Retinal pigment epithelial cell (primary cell): ENCODE results near the gene TTC21B.

Experiments
- DNase-seq: peaks from one replicate; pipeline ENCODE4 v3.0.0-alpha.2; 2010; ENCODE audit warnings: low read depth
- H3K4me3 ChIP-seq: 2 replicates; pipeline ENCODE4 v1.5.1; 2011; ENCODE audit warnings: mild to moderate bottlenecking, low read length, control low read depth, moderate library complexity
- TF ChIP-seq, protein P1 (sequence below): conservative IDR thresholded peaks from 2 replicates; pipeline ENCODE4 v1.5.1; 2011; ENCODE audit warnings: low read depth, low read length, control low read depth, inconsistent platforms

Gene TTC21B

DNA sequence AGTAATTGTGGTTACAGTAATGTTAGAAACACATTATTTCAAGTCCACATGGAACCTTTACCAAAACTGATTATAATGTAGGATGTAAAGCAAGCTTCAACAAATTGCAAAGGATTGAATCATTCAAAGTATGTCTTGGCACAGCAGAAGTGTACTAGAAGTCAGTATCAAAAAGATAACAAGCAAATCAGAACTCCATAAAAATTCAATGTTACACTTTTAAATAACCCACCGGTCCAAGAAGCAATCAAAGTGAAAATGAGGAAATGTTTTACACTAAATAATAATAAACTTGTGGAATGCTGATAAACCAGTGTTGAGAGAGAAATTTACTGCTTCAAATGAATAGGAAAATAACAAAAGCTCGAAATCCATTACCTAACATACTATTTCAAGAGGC is 47.7 kb downstream of the TTC21B start:
- TF ChIP-seq, protein P1, sequence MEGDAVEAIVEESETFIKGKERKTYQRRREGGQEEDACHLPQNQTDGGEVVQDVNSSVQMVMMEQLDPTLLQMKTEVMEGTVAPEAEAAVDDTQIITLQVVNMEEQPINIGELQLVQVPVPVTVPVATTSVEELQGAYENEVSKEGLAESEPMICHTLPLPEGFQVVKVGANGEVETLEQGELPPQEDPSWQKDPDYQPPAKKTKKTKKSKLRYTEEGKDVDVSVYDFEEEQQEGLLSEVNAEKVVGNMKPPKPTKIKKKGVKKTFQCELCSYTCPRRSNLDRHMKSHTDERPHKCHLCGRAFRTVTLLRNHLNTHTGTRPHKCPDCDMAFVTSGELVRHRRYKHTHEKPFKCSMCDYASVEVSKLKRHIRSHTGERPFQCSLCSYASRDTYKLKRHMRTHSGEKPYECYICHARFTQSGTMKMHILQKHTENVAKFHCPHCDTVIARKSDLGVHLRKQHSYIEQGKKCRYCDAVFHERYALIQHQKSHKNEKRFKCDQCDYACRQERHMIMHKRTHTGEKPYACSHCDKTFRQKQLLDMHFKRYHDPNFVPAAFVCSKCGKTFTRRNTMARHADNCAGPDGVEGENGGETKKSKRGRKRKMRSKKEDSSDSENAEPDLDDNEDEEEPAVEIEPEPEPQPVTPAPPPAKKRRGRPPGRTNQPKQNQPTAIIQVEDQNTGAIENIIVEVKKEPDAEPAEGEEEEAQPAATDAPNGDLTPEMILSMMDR, result no peak
- H3K4me3 ChIP-seq, result no peak overlapping the region
- DNase-seq, result no peak

DNA sequence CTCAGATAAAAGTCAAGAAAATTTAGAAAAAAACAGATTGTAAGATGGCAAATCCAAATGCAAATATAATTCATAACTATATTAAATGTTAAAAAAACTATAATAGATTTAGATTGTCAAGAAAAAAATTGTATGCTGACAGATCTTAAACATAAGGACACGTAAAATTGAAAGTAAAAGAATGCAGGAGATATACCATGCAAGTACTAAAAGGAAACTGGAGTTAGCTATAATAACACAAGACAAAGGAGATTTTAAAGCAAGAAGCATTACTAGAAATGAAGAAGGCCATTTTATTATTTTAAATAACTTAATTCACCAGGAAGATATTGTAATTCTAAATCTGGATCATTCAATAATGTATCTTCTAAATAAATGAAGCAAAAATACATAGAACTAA is 48.3 kb downstream of the TTC21B start:
- no peak overlapping the region for H3K4me3 ChIP-seq
- TF ChIP-seq, protein P1, result no peak
- DNase-seq, result no peak

DNA sequence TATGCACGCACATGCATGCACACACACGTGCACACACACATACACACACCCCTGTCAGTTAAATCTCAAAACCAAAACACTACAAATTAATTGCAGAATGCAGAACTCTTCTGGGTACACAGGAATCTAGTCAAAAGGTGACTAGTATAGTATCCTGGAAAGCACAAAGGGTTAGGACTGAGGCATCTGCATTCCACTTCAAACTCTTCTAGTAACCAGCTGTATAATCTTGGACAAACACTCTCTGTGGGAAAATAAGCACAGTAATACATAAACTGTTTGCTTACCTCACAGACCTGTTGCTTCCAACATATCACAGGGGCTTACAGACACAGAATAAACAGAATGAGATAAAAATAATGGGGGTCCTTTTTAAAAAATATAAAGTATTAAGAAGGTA is 49.1 kb downstream of the TTC21B start:
- no peak overlapping the region for H3K4me3 ChIP-seq
- DNase-seq, result no peak
- TF ChIP-seq, protein P1, result no peak

DNA sequence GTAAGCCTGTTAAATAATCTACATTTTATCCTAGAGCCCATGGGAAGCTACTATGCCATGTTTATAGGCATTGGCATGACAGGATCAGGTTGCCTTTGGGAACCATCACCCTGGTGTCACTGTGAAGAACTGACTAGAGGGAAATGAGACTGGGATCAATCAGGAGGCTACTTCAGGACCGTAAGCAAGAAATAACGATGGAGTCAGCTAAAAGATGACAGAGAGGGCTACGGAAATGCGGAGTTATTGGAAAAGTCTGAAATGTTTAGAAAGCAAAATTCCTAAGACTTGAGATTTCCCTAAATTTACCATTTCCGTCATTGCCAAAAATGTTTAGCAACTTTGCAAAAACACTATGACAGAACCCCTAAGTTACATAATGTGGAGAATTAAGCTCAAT is 50.2 kb downstream of the TTC21B start:
- no peak for DNase-seq
- TF ChIP-seq, protein P1, result no peak
- no peak overlapping the region for H3K4me3 ChIP-seq

DNA sequence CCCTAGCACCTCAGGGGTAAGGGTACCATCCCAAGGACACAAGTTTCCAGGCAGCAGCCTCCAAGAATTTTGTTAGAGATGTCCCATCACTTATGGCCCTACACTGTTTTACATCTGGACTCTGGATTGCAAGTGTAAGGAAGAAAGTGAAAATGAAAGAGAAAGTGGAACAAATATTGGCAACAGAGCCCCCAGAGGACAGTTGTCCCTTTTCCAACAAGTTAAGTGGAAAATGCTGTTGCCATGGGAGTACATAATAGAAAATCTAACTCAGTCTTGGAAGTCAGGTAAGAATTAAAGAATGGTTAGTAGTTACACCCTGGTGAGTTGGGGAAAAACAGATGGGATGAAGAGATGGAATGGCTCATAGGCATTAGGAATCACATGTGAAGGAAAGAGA is 50.6 kb downstream of the TTC21B start:
- TF ChIP-seq, protein P1, result no peak
- no peak for DNase-seq
- no peak overlapping the region for H3K4me3 ChIP-seq

DNA sequence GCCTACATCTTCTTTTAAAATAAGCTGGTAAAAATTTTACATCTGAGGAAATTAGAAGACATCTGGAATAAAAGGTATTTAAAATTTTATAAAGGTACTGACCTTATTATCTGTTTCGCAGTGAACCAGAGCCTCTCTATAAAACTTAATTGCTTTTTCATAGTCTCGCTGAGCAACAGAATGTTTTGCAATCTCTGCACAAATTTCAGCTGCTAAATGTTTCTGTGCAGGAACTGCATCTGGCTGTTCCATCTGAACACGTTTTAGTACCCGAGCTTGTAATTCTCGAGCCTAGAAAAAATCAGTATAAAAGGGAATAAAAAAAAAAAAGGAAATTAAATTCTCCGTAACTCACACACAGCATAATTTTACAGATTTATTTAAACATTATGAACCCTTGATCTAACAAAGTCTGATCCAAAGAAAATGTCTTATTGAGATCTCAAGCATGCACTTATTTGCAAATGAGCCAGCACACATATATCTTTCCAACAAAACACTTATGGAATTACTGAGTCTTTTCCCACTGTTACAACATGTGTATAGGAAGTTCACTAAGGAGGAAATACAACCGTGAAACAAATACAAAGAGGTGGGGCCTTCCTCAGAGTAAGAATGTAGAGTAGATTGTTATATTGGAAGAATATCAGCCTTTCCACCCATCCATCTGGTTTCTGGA is 51.8 kb downstream of the TTC21B start:
- TF ChIP-seq, protein P1, result no peak
- H3K4me3 ChIP-seq, result no peak overlapping the region
- DNase-seq, result no peak

DNA sequence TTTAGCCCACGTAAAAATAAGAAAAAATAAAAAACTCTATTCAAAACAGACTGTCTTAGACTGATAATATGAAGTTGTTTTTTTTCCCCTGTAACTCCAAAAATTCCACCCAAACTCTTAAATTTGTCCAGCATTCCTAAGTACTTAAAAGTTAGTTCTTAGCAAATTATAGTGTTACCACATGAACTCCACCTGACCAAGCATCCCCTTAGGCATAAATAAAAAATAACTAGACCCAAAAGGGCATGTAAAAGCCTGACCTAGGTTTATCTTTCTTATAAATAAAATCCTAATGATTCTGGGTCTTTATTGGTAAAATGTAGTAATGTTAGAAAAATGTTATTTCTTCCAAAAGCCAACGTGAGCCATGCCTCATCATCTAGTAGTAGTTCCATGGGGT is 54.3 kb downstream of the TTC21B start:
- DNase-seq, result no peak
- no peak overlapping the region for H3K4me3 ChIP-seq
- TF ChIP-seq, protein P1, result no peak
